Measurements from ENCODE around the gene AFAP1. TPM values are rescaled to one million over a fixed set of nuclear protein-coding genes. Genes with fewer than 3 reads are reported as not detected.

AFAP1 gene
- total RNA-seq, 1 donor from 2014 or later: 0.24 TPM

- no peak for TF ChIP-seq CTCF (IDR thresholded peaks at IDR 0.05)
- Mint-ChIP-seq H3K9me3 (no peaks in the 10 kb centered on the region), H3K36me3 (ENCODE audit: low read depth) (no peaks in the 10 kb centered on the region), H3K4me3 (no peak overlapping the region), H3K27ac (no peak overlapping the region), H3K27me3 (peaks cover 16% of the 10 kb centered on the region), H3K4me1 (peaks cover 14% of the 10 kb centered on the region)
- ChIA-PET POLR2A (no interaction called here), CTCF (no interaction called here)
- intact Hi-C loops (cut with micrococcal nuclease): no loop called here
- ATAC-seq (ENCODE audit: low read depth) (no peak), DNase-seq (no peak)
These were observed 25.4 kb upstream of the AFAP1 start for GRCh38 chr4:7964890-7965662.

GRCh38 chr4:7964459-7964858 is 24.8 kb upstream of the AFAP1 start:
- Mint-ChIP-seq H3K27me3 (peaks cover 11% of the 10 kb centered on the region), H3K4me1 (peaks cover 10% of the 10 kb centered on the region), H3K4me3 (no peak overlapping the region), H3K27ac (no peak overlapping the region), H3K36me3 (ENCODE audit: low read depth) (no peaks in the 10 kb centered on the region), H3K9me3 (no peaks in the 10 kb centered on the region)
- CTCF ChIA-PET: no interaction called here
- no peak for DNase-seq
- POLR2A ChIA-PET: no interaction called here
- no peak for ATAC-seq (ENCODE audit: low read depth)
- intact Hi-C loops (cut with micrococcal nuclease): no loop called here
- TF ChIP-seq CTCF (IDR thresholded peaks at IDR 0.05): no peak

- intact Hi-C loops (cut with micrococcal nuclease): no loop called here
- no peak overlapping the region for H3K27ac Mint-ChIP-seq
- no peaks in the 10 kb centered on the region for H3K9me3 Mint-ChIP-seq
- ChIA-PET POLR2A (no interaction called here), CTCF (no interaction called here)
- H3K4me3 Mint-ChIP-seq: no peak overlapping the region
- H3K27me3 Mint-ChIP-seq: peaks cover 15% of the 10 kb centered on the region
- H3K36me3 Mint-ChIP-seq (ENCODE audit: low read depth): no peaks in the 10 kb centered on the region
- no peak for DNase-seq
- no peak for TF ChIP-seq CTCF (IDR thresholded peaks at IDR 0.05)
- peaks cover 10% of the 10 kb centered on the region for H3K4me1 Mint-ChIP-seq
- ATAC-seq (ENCODE audit: low read depth): no peak
These were observed 24.0 kb upstream of the AFAP1 start for GRCh38 chr4:7963691-7964090.

- ChIA-PET CTCF (interaction anchor here (0.7 kb wide), 1 partner anchor 59 kb away, joined by 4 read pairs; no protein-coding TSS in a partner anchor), POLR2A (no interaction called here)
- Mint-ChIP-seq H3K4me3 (no peak overlapping the region), H3K27ac (no peak overlapping the region), H3K4me1 (peaks cover 10% of the 10 kb centered on the region), H3K27me3 (peaks cover 15% of the 10 kb centered on the region), H3K9me3 (no peaks in the 10 kb centered on the region), H3K36me3 (ENCODE audit: low read depth) (no peaks in the 10 kb centered on the region)
- intact Hi-C loops (cut with micrococcal nuclease): no loop called here
- no peak for ATAC-seq (ENCODE audit: low read depth)
- no peak for TF ChIP-seq CTCF (IDR thresholded peaks at IDR 0.05)
- no peak for DNase-seq
These were observed 23.2 kb upstream of the AFAP1 start for GRCh38 chr4:7962609-7963508.
